CD4-positive, alpha-beta T cell treated with Interleukin-21 for 1 hour (primary cell): ENCODE results near the gene CRABP2.
A peak's percentile ranks its signal among the peaks of the same experiment; 100 is the strongest.

Experiments used
- DNase-seq: peaks from one replicate; pipeline ENCODE4 v3.0.0-alpha.2; 2020

The CRABP2 gene

GRCh38 chr1:156689035-156689952, 16.1 kb downstream of the CRABP2 start:
- DNase-seq = peak; percentile 81

GRCh38 chr1:156684227-156684782, 21.1 kb downstream of the CRABP2 start:
- peak; percentile 18 for DNase-seq

GRCh38 chr1:156682166-156682890, 23.1 kb downstream of the CRABP2 start:
- no peak for DNase-seq

GRCh38 chr1:156681196-156681960, 24.0 kb downstream of the CRABP2 start:
- no peak for DNase-seq

GRCh38 chr1:156680056-156680455, 25.3 kb downstream of the CRABP2 start:
- no peak for DNase-seq

GRCh38 chr1:156677616-156678596, 27.5 kb downstream of the CRABP2 start:
- peak; percentile 45 for DNase-seq

GRCh38 chr1:156676820-156677615, 28.4 kb downstream of the CRABP2 start, which contains the start of gene NES:
Gene NES, minus strand, starts transcription at chr1:156677407. Its CDS starts 143 bp downstream, at chr1:156677264.
- no peak for DNase-seq

- DNase-seq = no peak
Observed at GRCh38 chr1:156676114-156676819, 29.1 kb downstream of the CRABP2 start.

- no peak for DNase-seq
Observed at GRCh38 chr1:156675210-156676113, 29.9 kb downstream of the CRABP2 start.

- no peak for DNase-seq
Observed at GRCh38 chr1:156673387-156674121, 31.8 kb downstream of the CRABP2 start.

GRCh38 chr1:156671804-156672203, 33.6 kb downstream of the CRABP2 start:
- no peak for DNase-seq

- DNase-seq = no peak
Observed at GRCh38 chr1:156670791-156671190, 34.6 kb downstream of the CRABP2 start.

GRCh38 chr1:156670359-156670758, 35.0 kb downstream of the CRABP2 start:
- DNase-seq = no peak

GRCh38 chr1:156669794-156670193, 35.6 kb downstream of the CRABP2 start:
- DNase-seq = no peak

GRCh38 chr1:156668801-156669637, 36.4 kb downstream of the CRABP2 start:
- no peak for DNase-seq

- DNase-seq = no peak
Observed at GRCh38 chr1:156667968-156668709, 37.2 kb downstream of the CRABP2 start.
